ENCODE data around the gene BYSL. TPM values are rescaled to one million over a fixed set of nuclear protein-coding genes. Genes with fewer than 3 reads are reported as not detected.

Gene BYSL
- total and polyA plus RNA-seq, 10 of the 15 experiments (the other 5 are each of a cell fraction or from before 2014, with no cell fraction given) = 12.6 to 51.1 (median 33.0) TPM

GRCh38 chr6:41937861-41938574 is 16.7 kb downstream of the BYSL start (continued):
- no peak for TF ChIP-seq RAD51 (IDR thresholded peaks at IDR 0.05)
- no peak for TF ChIP-seq KDM1A (IDR thresholded peaks at IDR 0.05; ENCODE audit: borderline replicate concordance)
- no peak for TF ChIP-seq SREBF1 (IDR thresholded peaks at IDR 0.05; ENCODE audit: low read length)
- TF ChIP-seq FOXM1 (IDR thresholded peaks at IDR 0.05; ENCODE audit: low read depth, low read length) = no peak
- no peak for TF ChIP-seq CBX3 (IDR thresholded peaks at IDR 0.05; ENCODE audit: borderline replicate concordance, low read depth)
- TF ChIP-seq CREM (IDR thresholded peaks at IDR 0.05; ENCODE audit: low read depth) = no peak
- TF ChIP-seq MYB (IDR thresholded peaks at IDR 0.05; ENCODE audit: borderline replicate concordance, low read depth, low read length) = no peak
- TF ChIP-seq YY1 (IDR thresholded peaks at IDR 0.05; ENCODE audit: low read depth, low read length) = no peak
- TF ChIP-seq MYC (IDR thresholded peaks at IDR 0.05; ENCODE audit: insufficient read depth, insufficient read length, insufficient replicate concordance, low read length, severe bottlenecking) = no peak
- no peak for TF ChIP-seq SUZ12 (IDR thresholded peaks at IDR 0.05; ENCODE audit: unreplicated experiment)

- peaks cover 2% of the 10 kb centered on the region; the same call in 1 of the 2 replicates for H4K20me1 ChIP-seq (ENCODE audit: control insufficient read depth, insufficient read depth)
- RAD21 ChIA-PET (ENCODE audit: unreplicated experiment) = interaction anchor here (0.8 to 6.4 kb wide), 5 partner anchors 17 to 107 kb away, joined by 3 to 69 read pairs (median 6); partner anchors contain the start of genes BYSL and MED20
- no peaks in the 10 kb centered on the region for H3K27me3 ChIP-seq (replicated peaks in 1 of 2; ENCODE audit: control insufficient read depth in 2 of 2, insufficient read depth in 2 of 2, low read length in 1 of 2)
- CTCF ChIA-PET = interaction anchor here (0.8 to 13.2 kb wide), 10 partner anchors 11 to 151 kb away, joined by 3 to 193 read pairs (median 6); partner anchors contain the start of genes BYSL, MED20, TOMM6 and USP49
- H3K9ac ChIP-seq (ENCODE audit: control insufficient read depth, insufficient read depth, low read length) = peak overlapping the region; percentile 68; the same call in 1 of the 2 replicates
- no peak for ATAC-seq
- in situ Hi-C loops (cut with MboI) (loop anchor here (10.0 kb wide), 1 partner anchor 106 kb away; no protein-coding TSS in a partner anchor), intact Hi-C loops (cut with micrococcal nuclease; ENCODE audit: unreplicated experiment) (no loop called here)
- no peaks in the 10 kb centered on the region for H3K9me3 ChIP-seq (replicated peaks; ENCODE audit: control insufficient read depth, insufficient read depth, low read length)
- FAIRE-seq = no peak
- peak overlapping the region; percentile 86 for H3K4me2 ChIP-seq (ENCODE audit: control insufficient read depth, insufficient read depth)
- peak overlapping the region; percentile 54 for H3K27ac ChIP-seq (ENCODE audit: control insufficient read depth, insufficient read depth)
- POLR2A ChIA-PET = interaction anchor here (0.6 to 2.7 kb wide), 7 partner anchors 33 to 128 kb away, joined by 3 to 8 read pairs (median 3); no protein-coding TSS in a partner anchor
- H3K36me3 ChIP-seq (ENCODE audit: control insufficient read depth in 2 of 2, insufficient read depth in 2 of 2, low read length in 1 of 2) = peaks cover 10 to 19% of the 10 kb centered on the region in 2 experiments
- peaks cover 46% of the 10 kb centered on the region for H3K4me1 ChIP-seq (ENCODE audit: control insufficient read depth, insufficient read depth, low read length)
- TF ChIP-seq MTA3 (IDR thresholded peaks at IDR 0.05; ENCODE audit: borderline replicate concordance, low read length) = 0 out of 2 replicates have a peak, but pooled peaks have one; percentile 26
- no peak for TF ChIP-seq EZH2 (IDR thresholded peaks at IDR 0.05; ENCODE audit: borderline replicate concordance, control insufficient read depth, low read depth, low read length)
- TF ChIP-seq IRF3 (IDR thresholded peaks at IDR 0.05) = no peak
- no peak for TF ChIP-seq MEF2B (IDR thresholded peaks at IDR 0.05; ENCODE audit: partially characterized antibody, poor library complexity, severe bottlenecking)
- TF ChIP-seq ATF7 (IDR thresholded peaks at IDR 0.05; ENCODE audit: low read depth) = no peak
- no TSS peak for BruUV-seq (replicated peaks)
- DNase-seq (ENCODE audit: low read depth, low spot score) = no peak
- H3K4me3 ChIP-seq = 0 out of 2 replicates have a peak overlapping the region, but pooled peaks have one; percentile 98
- SMC1A ChIA-PET (ENCODE audit: uncharacterized antibody, unreplicated experiment) = interaction anchor here (0.6 to 12.4 kb wide), 11 partner anchors 14 to 1023 kb away, joined by 3 to 138 read pairs (median 4); partner anchors contain the start of genes BYSL, MED20 and TAF8
- peaks cover 35% of the 10 kb centered on the region for H3K79me2 ChIP-seq (ENCODE audit: control insufficient read depth, insufficient read depth, low read length)
- 54% methylated on average over 5 of the region's 5 CpGs for WGBS (ENCODE audit: insufficient coverage, insufficient replicate concordance, low lambda C conversion rate, missing lambda C conversion rate)
- peak overlapping the region; percentile 29; the same call in 1 of the 2 replicates for H2AFZ ChIP-seq (ENCODE audit: control insufficient read depth, low read depth, low read length)
Measured at GRCh38 chr6:41938590-41939175, 17.4 kb downstream of the BYSL start.

Data from GM12878 (cell line).